ENCODE measurements around the gene TTYH2. TPM values are rescaled to one million over a fixed set of nuclear protein-coding genes. Genes with fewer than 3 reads are reported as not detected.

TTYH2 gene
- total and polyA plus RNA-seq, 10 of the 15 experiments (the other 5 are each of a cell fraction or from before 2014, with no cell fraction given): 0.26 to 25.2 (median 6.6) TPM

DNA sequence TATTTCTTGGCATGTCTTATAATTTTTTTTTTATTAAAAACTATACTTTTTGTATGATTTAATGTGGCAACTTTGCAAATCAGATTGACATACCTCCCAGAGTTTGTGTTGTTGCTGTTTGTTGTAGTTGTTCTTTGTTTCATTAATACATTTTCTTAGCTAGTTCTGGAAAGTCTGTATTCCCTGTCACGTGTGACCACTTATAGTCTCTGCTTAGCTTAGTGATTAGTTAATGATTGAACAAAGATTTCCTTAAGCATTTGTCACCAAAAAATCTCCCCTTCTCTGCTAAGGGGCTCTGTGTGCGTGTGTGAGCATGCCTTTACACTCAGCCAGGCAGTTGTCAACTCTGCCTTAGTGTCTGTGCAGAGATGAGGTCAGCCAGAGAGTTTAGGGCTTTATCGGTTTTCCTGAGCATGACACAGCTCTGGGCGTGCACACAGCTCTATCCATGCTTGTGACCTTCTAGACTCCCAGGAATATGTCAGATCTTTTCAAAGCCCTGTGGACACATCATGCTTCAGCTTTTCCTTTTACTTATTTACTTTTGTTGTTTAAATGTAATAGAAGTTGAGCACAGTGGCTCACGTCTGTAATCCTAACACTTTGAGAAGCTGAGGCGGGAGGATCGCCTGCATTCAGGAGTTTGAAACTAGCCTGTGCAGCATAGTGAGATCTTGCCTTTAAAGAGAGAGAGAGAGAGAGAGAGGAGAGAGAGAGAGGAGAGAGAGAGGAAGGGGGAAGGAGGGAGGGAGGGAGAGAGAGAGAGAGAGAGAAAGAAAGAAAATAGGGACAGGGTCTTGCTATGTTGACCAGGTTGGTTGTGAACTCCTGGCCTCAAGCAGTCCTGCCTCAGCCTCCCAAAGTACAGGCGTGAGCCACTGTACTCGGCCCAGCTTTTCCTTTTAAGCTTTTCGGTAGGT lies 82.5 kb downstream of the TTYH2 start (continued):
- no peak for TF ChIP-seq BMI1 (IDR thresholded peaks at IDR 0.05; ENCODE audit: borderline replicate concordance)
- TF ChIP-seq LARP7 (IDR thresholded peaks at IDR 0.05): no peak
- no peak for TF ChIP-seq RELA (IDR thresholded peaks at IDR 0.05; ENCODE audit: borderline replicate concordance, partially characterized antibody)
- TF ChIP-seq SIX5 (IDR thresholded peaks at IDR 0.05; ENCODE audit: low read depth, low read length, severe bottlenecking): no peak
- peak; percentile 47; the same call in 1 of the 2 replicates for TF ChIP-seq RAD51 (IDR thresholded peaks at IDR 0.05)
- no peak for TF ChIP-seq CBX3 (IDR thresholded peaks at IDR 0.05; ENCODE audit: borderline replicate concordance, low read depth)
- TF ChIP-seq, protein P1, sequence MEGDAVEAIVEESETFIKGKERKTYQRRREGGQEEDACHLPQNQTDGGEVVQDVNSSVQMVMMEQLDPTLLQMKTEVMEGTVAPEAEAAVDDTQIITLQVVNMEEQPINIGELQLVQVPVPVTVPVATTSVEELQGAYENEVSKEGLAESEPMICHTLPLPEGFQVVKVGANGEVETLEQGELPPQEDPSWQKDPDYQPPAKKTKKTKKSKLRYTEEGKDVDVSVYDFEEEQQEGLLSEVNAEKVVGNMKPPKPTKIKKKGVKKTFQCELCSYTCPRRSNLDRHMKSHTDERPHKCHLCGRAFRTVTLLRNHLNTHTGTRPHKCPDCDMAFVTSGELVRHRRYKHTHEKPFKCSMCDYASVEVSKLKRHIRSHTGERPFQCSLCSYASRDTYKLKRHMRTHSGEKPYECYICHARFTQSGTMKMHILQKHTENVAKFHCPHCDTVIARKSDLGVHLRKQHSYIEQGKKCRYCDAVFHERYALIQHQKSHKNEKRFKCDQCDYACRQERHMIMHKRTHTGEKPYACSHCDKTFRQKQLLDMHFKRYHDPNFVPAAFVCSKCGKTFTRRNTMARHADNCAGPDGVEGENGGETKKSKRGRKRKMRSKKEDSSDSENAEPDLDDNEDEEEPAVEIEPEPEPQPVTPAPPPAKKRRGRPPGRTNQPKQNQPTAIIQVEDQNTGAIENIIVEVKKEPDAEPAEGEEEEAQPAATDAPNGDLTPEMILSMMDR (IDR thresholded peaks at IDR 0.05 in 2 of 3, conservative IDR thresholded peaks at IDR 0.05 in 1 of 3; ENCODE audit: control insufficient read depth in 2 of 3, extremely low read depth in 1 of 3, insufficient read depth in 1 of 3, low read depth in 3 of 3, low read length in 3 of 3): no peak
- TF ChIP-seq ASH2L (IDR thresholded peaks at IDR 0.05; ENCODE audit: borderline replicate concordance, low read depth): no peak
- TF ChIP-seq, protein P2, sequence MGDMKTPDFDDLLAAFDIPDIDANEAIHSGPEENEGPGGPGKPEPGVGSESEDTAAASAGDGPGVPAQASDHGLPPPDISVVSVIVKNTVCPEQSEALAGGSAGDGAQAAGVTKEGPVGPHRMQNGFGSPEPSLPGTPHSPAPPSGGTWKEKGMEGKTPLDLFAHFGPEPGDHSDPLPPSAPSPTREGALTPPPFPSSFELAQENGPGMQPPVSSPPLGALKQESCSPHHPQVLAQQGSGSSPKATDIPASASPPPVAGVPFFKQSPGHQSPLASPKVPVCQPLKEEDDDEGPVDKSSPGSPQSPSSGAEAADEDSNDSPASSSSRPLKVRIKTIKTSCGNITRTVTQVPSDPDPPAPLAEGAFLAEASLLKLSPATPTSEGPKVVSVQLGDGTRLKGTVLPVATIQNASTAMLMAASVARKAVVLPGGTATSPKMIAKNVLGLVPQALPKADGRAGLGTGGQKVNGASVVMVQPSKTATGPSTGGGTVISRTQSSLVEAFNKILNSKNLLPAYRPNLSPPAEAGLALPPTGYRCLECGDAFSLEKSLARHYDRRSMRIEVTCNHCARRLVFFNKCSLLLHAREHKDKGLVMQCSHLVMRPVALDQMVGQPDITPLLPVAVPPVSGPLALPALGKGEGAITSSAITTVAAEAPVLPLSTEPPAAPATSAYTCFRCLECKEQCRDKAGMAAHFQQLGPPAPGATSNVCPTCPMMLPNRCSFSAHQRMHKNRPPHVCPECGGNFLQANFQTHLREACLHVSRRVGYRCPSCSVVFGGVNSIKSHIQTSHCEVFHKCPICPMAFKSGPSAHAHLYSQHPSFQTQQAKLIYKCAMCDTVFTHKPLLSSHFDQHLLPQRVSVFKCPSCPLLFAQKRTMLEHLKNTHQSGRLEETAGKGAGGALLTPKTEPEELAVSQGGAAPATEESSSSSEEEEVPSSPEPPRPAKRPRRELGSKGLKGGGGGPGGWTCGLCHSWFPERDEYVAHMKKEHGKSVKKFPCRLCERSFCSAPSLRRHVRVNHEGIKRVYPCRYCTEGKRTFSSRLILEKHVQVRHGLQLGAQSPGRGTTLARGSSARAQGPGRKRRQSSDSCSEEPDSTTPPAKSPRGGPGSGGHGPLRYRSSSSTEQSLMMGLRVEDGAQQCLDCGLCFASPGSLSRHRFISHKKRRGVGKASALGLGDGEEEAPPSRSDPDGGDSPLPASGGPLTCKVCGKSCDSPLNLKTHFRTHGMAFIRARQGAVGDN (IDR thresholded peaks at IDR 0.05): 0 out of 2 replicates have a peak, but pooled peaks have one; percentile 37
- TF ChIP-seq HDAC2 (IDR thresholded peaks at IDR 0.05): no peak
- no peak for TF ChIP-seq RBBP5 (conservative IDR thresholded peaks at IDR 0.05)
- no peak for TF ChIP-seq ETV6 (conservative IDR thresholded peaks at IDR 0.05 in 1 of 2, IDR thresholded peaks at IDR 0.05 in 1 of 2; ENCODE audit: borderline replicate concordance in 1 of 2, low read depth in 1 of 2)
- TF ChIP-seq IKZF2 (IDR thresholded peaks at IDR 0.05): no peak
- TF ChIP-seq, protein P3, sequence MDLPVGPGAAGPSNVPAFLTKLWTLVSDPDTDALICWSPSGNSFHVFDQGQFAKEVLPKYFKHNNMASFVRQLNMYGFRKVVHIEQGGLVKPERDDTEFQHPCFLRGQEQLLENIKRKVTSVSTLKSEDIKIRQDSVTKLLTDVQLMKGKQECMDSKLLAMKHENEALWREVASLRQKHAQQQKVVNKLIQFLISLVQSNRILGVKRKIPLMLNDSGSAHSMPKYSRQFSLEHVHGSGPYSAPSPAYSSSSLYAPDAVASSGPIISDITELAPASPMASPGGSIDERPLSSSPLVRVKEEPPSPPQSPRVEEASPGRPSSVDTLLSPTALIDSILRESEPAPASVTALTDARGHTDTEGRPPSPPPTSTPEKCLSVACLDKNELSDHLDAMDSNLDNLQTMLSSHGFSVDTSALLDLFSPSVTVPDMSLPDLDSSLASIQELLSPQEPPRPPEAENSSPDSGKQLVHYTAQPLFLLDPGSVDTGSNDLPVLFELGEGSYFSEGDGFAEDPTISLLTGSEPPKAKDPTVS (IDR thresholded peaks at IDR 0.05; ENCODE audit: low read depth, low read length): no peak
- no peak for TF ChIP-seq RAD21 (IDR thresholded peaks at IDR 0.05; ENCODE audit: insufficient read depth, low read depth, low read length)
- TF ChIP-seq PAX5 (IDR thresholded peaks at IDR 0.05; ENCODE audit: borderline replicate concordance, low read depth, low read length): no peak
- no peak for TF ChIP-seq ZNF217 (IDR thresholded peaks at IDR 0.05)
- TF ChIP-seq NR2F1 (conservative IDR thresholded peaks at IDR 0.05): no peak
- TF ChIP-seq ATF7 (IDR thresholded peaks at IDR 0.05; ENCODE audit: low read depth): no peak
- no peak for TF ChIP-seq RCOR1 (conservative IDR thresholded peaks at IDR 0.05; ENCODE audit: low read depth, low read length)
- TF ChIP-seq, protein P4, sequence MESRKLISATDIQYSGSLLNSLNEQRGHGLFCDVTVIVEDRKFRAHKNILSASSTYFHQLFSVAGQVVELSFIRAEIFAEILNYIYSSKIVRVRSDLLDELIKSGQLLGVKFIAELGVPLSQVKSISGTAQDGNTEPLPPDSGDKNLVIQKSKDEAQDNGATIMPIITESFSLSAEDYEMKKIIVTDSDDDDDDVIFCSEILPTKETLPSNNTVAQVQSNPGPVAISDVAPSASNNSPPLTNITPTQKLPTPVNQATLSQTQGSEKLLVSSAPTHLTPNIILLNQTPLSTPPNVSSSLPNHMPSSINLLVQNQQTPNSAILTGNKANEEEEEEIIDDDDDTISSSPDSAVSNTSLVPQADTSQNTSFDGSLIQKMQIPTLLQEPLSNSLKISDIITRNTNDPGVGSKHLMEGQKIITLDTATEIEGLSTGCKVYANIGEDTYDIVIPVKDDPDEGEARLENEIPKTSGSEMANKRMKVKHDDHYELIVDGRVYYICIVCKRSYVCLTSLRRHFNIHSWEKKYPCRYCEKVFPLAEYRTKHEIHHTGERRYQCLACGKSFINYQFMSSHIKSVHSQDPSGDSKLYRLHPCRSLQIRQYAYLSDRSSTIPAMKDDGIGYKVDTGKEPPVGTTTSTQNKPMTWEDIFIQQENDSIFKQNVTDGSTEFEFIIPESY (IDR thresholded peaks at IDR 0.05): no peak

Data from GM12878 (cell line).